Effector memory CD4-positive, alpha-beta T cell (primary cell): ENCODE measurements around the gene ZNF799.
A peak's percentile ranks its signal among the peaks of the same experiment; 100 is the strongest.
"Not testable (repeated sequence)": the region's sequence is repeated elsewhere in the genome, so short reads cannot be mapped to it uniquely, and the experiment has no call there.

Experiments
- DNase-seq, 3 donors: peaks; one replicate each; pipeline ENCODE4 v3.0.0-alpha.2; 2020
- H3K27ac ChIP-seq: 2 replicates; pipeline ENCODE4 v1.7.0; 2013; ENCODE audit warnings: mild to moderate bottlenecking, low read length, moderate library complexity; ENCODE audit not compliant: insufficient read depth, poor library complexity, severe bottlenecking
- H3K27me3 ChIP-seq: replicated peaks from 2 replicates; pipeline ENCODE4 v1.7.0; 2013; ENCODE audit warnings: mild to moderate bottlenecking, low read length; ENCODE audit not compliant: insufficient read depth, control insufficient read depth, poor library complexity, severe bottlenecking
- H3K36me3 ChIP-seq: 2 replicates; pipeline ENCODE4 v1.7.0; 2013; ENCODE audit warnings: mild to moderate bottlenecking, low read length, moderate library complexity; ENCODE audit not compliant: control insufficient read depth, insufficient read depth
- H3K4me1 ChIP-seq: 2 replicates; pipeline ENCODE4 v1.7.0; 2013; ENCODE audit warnings: low read length, mild to moderate bottlenecking; ENCODE audit not compliant: control insufficient read depth, insufficient read depth, poor library complexity, severe bottlenecking
- H3K4me3 ChIP-seq: 2 replicates; pipeline ENCODE4 v1.7.0; 2013; ENCODE audit warnings: low read length, low read depth, mild to moderate bottlenecking; ENCODE audit not compliant: insufficient read depth, poor library complexity, severe bottlenecking
- H3K9me3 ChIP-seq: 2 replicates; pipeline ENCODE4 v1.7.0; 2013; ENCODE audit warnings: mild to moderate bottlenecking, low read length, moderate library complexity; ENCODE audit not compliant: control insufficient read depth
- total RNA-seq, 3 donors: gene quantifications; one replicate each; lab custom pipeline; 2026; lab: John Stamatoyannopoulos, UW

Gene ZNF799
- 2.4 to 3.5 (median 3.4) reads per million in 3 donors for total RNA-seq

GRCh38 chr19:12400633-12401502 is at the start of gene ZNF799:
Gene ZNF799 (minus strand): TSS chr19:12401271. CDS start chr19:12401070, 201 bp downstream.
- Histone ChIP-seq H3K4me1 (no peaks in the 10 kb centered on the region), H3K4me3 (peak within 1 kb of the TSS; percentile 97), H3K27ac (peak within 1 kb of the TSS; percentile 66), H3K36me3 (no peaks in the 10 kb centered on the region), H3K9me3 (no peaks in the 10 kb centered on the region), H3K27me3 (no peaks in the 10 kb centered on the region)
- peak; percentile 56 to 72 (median 66) for DNase-seq

GRCh38 chr19:12450844-12451243 is 49.8 kb upstream of the ZNF799 start:
- no peak overlapping the region for H3K27ac ChIP-seq
- H3K36me3 ChIP-seq = no peaks in the 10 kb centered on the region
- no peaks in the 10 kb centered on the region for H3K4me1 ChIP-seq
- H3K9me3 ChIP-seq = no peaks in the 10 kb centered on the region
- H3K4me3 ChIP-seq = no peak overlapping the region
- H3K27me3 ChIP-seq = no peaks in the 10 kb centered on the region
- no peak for DNase-seq

- no peaks in the 10 kb centered on the region for H3K9me3 ChIP-seq
- H3K4me1 ChIP-seq = no peaks in the 10 kb centered on the region
- H3K27ac ChIP-seq = no peak overlapping the region
Measured at GRCh38 chr19:12448808-12449207, 47.7 kb upstream of the ZNF799 start.

GRCh38 chr19:12440541-12441316 is 39.7 kb upstream of the ZNF799 start, which contains the start of gene ZNF443:
Gene ZNF443 (minus strand): TSS chr19:12441021. CDS start chr19:12440914, 107 bp downstream.
- Histone ChIP-seq H3K9me3 (no peaks in the 10 kb centered on the region), H3K4me3 (peak within 1 kb of the TSS; percentile 87), H3K4me1 (no peaks in the 10 kb centered on the region), H3K27ac (peak within 1 kb of the TSS; percentile 60), H3K36me3 (no peaks in the 10 kb centered on the region), H3K27me3 (no peaks in the 10 kb centered on the region)
- DNase-seq = peak; percentile 91 to 99 (median 96)

More at GRCh38 chr19:12448808-12449207, 47.7 kb upstream of the ZNF799 start:
- Histone ChIP-seq H3K36me3 (no peaks in the 10 kb centered on the region), H3K4me3 (no peak overlapping the region), H3K27me3 (no peaks in the 10 kb centered on the region)
- DNase-seq = no peak

GRCh38 chr19:12439686-12440540 is 38.8 kb upstream of the ZNF799 start:
- not testable (repeated sequence) for H3K4me1 ChIP-seq, H3K27me3 ChIP-seq, H3K9me3 ChIP-seq, H3K36me3 ChIP-seq
- Histone ChIP-seq H3K4me3 (peak overlapping the region; percentile 87), H3K27ac (peak overlapping the region; percentile 60)
- DNase-seq = peak; percentile 9 to 35 (median 32)

- not testable (repeated sequence) for H3K9me3 ChIP-seq, H3K36me3 ChIP-seq, H3K4me1 ChIP-seq, H3K4me3 ChIP-seq, H3K27ac ChIP-seq, H3K27me3 ChIP-seq, DNase-seq
Measured at GRCh38 chr19:12430726-12431299, 29.7 kb upstream of the ZNF799 start.

- H3K4me1 ChIP-seq = no peaks in the 10 kb centered on the region
- H3K9me3 ChIP-seq = no peaks in the 10 kb centered on the region
- DNase-seq = no peak
- no peaks in the 10 kb centered on the region for H3K27me3 ChIP-seq
- H3K27ac ChIP-seq = no peak overlapping the region
- H3K4me3 ChIP-seq = no peak overlapping the region
- peaks cover 6% of the 10 kb centered on the region for H3K36me3 ChIP-seq
Measured at GRCh38 chr19:12425888-12426274, 24.8 kb upstream of the ZNF799 start.

GRCh38 chr19:12425236-12425887 is 24.3 kb upstream of the ZNF799 start:
- H3K27me3 ChIP-seq = no peaks in the 10 kb centered on the region
- H3K4me3 ChIP-seq = no peak overlapping the region
- no peaks in the 10 kb centered on the region for H3K4me1 ChIP-seq
- peaks cover under 1% of the 10 kb centered on the region for H3K36me3 ChIP-seq
- H3K27ac ChIP-seq = no peak overlapping the region
- H3K9me3 ChIP-seq = no peaks in the 10 kb centered on the region
- no peak for DNase-seq

GRCh38 chr19:12417273-12417672 is 16.2 kb upstream of the ZNF799 start:
- H3K27me3 ChIP-seq, H3K27ac ChIP-seq, DNase-seq, H3K4me3 ChIP-seq, H3K36me3 ChIP-seq, H3K9me3 ChIP-seq, H3K4me1 ChIP-seq: not testable (repeated sequence)
